IPS DF 19.7 (cell line): ENCODE measurements around the gene PRDX2.

Experiments used
- DNase-seq: peaks from one replicate; pipeline ENCODE4 v3.0.0-alpha.2; 2013; ENCODE audit warnings: low read depth, low spot score

Gene PRDX2

GRCh38 chr19:12752056-12752781, 49.4 kb downstream of the PRDX2 start:
- no peak for DNase-seq

GRCh38 chr19:12751635-12752034, 50.0 kb downstream of the PRDX2 start, which contains the start of gene BEST2:
TSS of gene BEST2 (plus strand) at chr19:12751791. CDS start at chr19:12752593, 802 bp downstream.
- DNase-seq = no peak

GRCh38 chr19:12750851-12751250, 50.7 kb downstream of the PRDX2 start:
- no peak for DNase-seq

- no peak for DNase-seq
Observed at GRCh38 chr19:12749938-12750521, 51.6 kb downstream of the PRDX2 start.

GRCh38 chr19:12748489-12748888, 53.1 kb downstream of the PRDX2 start:
- no peak for DNase-seq
